Omental fat pad (tissue), 4 donors: ENCODE data around the gene HPSE2. TPM values are rescaled to one million over a fixed set of nuclear protein-coding genes. Genes with fewer than 3 reads are reported as not detected.

Experiments
- ATAC-seq: fragments of 150-250 bp; one replicate; pipeline ENCODE4 v1.9.1; 2016; ENCODE audit warnings: mild to moderate bottlenecking, moderate library complexity; ENCODE audit not compliant: low FRiP score
- DNase-seq: peaks from one replicate; pipeline ENCODE4 v3.0.0-alpha.2; 2019; ENCODE audit warnings: low spot score
- CTCF ChIP-seq, 3 donors: fragments of 450-650 bp; IDR thresholded peaks; one replicate each; pipeline ENCODE4 v1.5.1; 2016 to 2017; ENCODE audit warnings: antibody characterized with exemption in 3 of 3, mild to moderate bottlenecking in 3 of 3, moderate library complexity in 2 of 3
- total RNA-seq, 4 donors: library from RNA; depleted of rRNA; stranded (reverse); fragments of >200 nt; gene quantifications; one replicate each; pipeline ENCODE4 v1.1.0, GENCODE V29; 2016

HPSE2 gene
- total RNA-seq, 4 donors from 2014 or later, result 0.24 to 1.5 (median 0.46) TPM

- no peak for TF ChIP-seq CTCF (IDR thresholded peaks at IDR 0.05)
- no peak for ATAC-seq
- DNase-seq, result no peak
Measured at GRCh38 chr10:98449287-98449686, 786.4 kb downstream of the HPSE2 start.

- TF ChIP-seq CTCF (IDR thresholded peaks at IDR 0.05), result no peak
- DNase-seq (peak; percentile 44), ATAC-seq (peak; percentile 85)
Measured at GRCh38 chr10:98446661-98447221, 788.9 kb downstream of the HPSE2 start, which contains the start of gene HPS1. HPS1 (minus strand) TSS chr10:98446935; CDS start chr10:98443240, 3,695 bp downstream.

- no peak for DNase-seq
Measured at GRCh38 chr10:98446151-98446660, 789.4 kb downstream of the HPSE2 start.

GRCh38 chr10:98445200-98445812, 790.3 kb downstream of the HPSE2 start:
- DNase-seq (no peak), ATAC-seq (no peak)
- TF ChIP-seq CTCF (IDR thresholded peaks at IDR 0.05), result no peak

More at GRCh38 chr10:98446151-98446660, 789.4 kb downstream of the HPSE2 start:
- no peak for TF ChIP-seq CTCF (IDR thresholded peaks at IDR 0.05)
- ATAC-seq, result peak; percentile 69

- ATAC-seq (no peak), DNase-seq (no peak)
- no peak for TF ChIP-seq CTCF (IDR thresholded peaks at IDR 0.05)
Measured at GRCh38 chr10:98444314-98445006, 791.2 kb downstream of the HPSE2 start.

GRCh38 chr10:98438715-98439114, 796.9 kb downstream of the HPSE2 start:
- DNase-seq (no peak), ATAC-seq (no peak)
- no peak for TF ChIP-seq CTCF (IDR thresholded peaks at IDR 0.05)
